HepG2 (cell line): ENCODE data around the gene CACNA1G. TPM values are rescaled to one million over a fixed set of nuclear protein-coding genes. Genes with fewer than 3 reads are reported as not detected.

Source experiments
- CBX1 ChIP-seq: IDR thresholded peaks from one replicate; pipeline ENCODE4 v1.6.1; 2016; ENCODE audit warnings: antibody characterized with exemption, low read depth
- DNMT3B ChIP-seq: conservative IDR thresholded peaks from 2 replicates; pipeline ENCODE4 v1.6.1; 2016; ENCODE audit warnings: missing biosample characterization, control low read depth
- FOXA1 ChIP-seq, 2 experiments: fragments of 450-650 bp in 1 of 2; sonication (generic) in 1 of 2; formaldehyde crosslinking in 1 of 2; IDR thresholded peaks; 2 replicates each; pipeline versions ENCODE4 v1.4.0 to v1.6.1; 2016 to 2020; ENCODE audit warnings: missing genetic modification reagents in 1 of 2
- GLI4 ChIP-seq: sonication (generic); formaldehyde crosslinking; IDR thresholded peaks from 2 replicates; pipeline ENCODE4 v1.5.1; 2020; ENCODE audit warnings: missing genetic modification reagents, mild to moderate bottlenecking, moderate library complexity, borderline replicate concordance
- NFYB ChIP-seq: sonication (generic); formaldehyde crosslinking; IDR thresholded peaks from 2 replicates; pipeline ENCODE4 v1.4.0; 2020; ENCODE audit warnings: missing genetic modification reagents
- NRL ChIP-seq: sonication (generic); formaldehyde crosslinking; IDR thresholded peaks from 2 replicates; pipeline ENCODE4 v1.5.0; 2020; ENCODE audit warnings: missing genetic modification reagents, mild to moderate bottlenecking, moderate library complexity, borderline replicate concordance
- PCBP1 ChIP-seq: fragments of 200-400 bp; formaldehyde crosslinking; IDR thresholded peaks from 2 replicates; pipeline ENCODE4 v1.6.1; 2017; ENCODE audit warnings: mild to moderate bottlenecking, low read depth, low read length, borderline replicate concordance
- REL ChIP-seq: sonication (generic); formaldehyde crosslinking; conservative IDR thresholded peaks from 2 replicates; pipeline ENCODE4 v1.8.0; 2022; ENCODE audit warnings: mild to moderate bottlenecking, missing genetic modification reagents, moderate library complexity
- RFX5 ChIP-seq: IDR thresholded peaks from 2 replicates; pipeline ENCODE4 v1.6.1; 2011; ENCODE audit warnings: low read depth, low read length, improper control_type of control experiment
- SIN3B ChIP-seq: fragments of 150-350 bp; IDR thresholded peaks from 2 replicates; pipeline ENCODE4 v1.6.1; 2014; ENCODE audit warnings: low read length
- SKI ChIP-seq: fragments of 450-650 bp; IDR thresholded peaks from one replicate; pipeline ENCODE4 v1.6.1; 2018; ENCODE audit warnings: mild to moderate bottlenecking; ENCODE audit not compliant: partially characterized antibody
- ZBTB26 ChIP-seq: IDR thresholded peaks from 2 replicates; pipeline ENCODE4 v1.6.1; 2016; ENCODE audit warnings: missing compliant biosample characterization, missing genetic modification reagents, borderline replicate concordance
- ZBTB3 ChIP-seq: sonication (generic); formaldehyde crosslinking; IDR thresholded peaks from 2 replicates; pipeline ENCODE4 v1.4.0; 2020; ENCODE audit warnings: low read depth, mild to moderate bottlenecking, moderate library complexity, missing genetic modification reagents, borderline replicate concordance
- ZKSCAN5 ChIP-seq: sonication (generic); formaldehyde crosslinking; IDR thresholded peaks from 2 replicates; pipeline ENCODE4 v1.5.1; 2020; ENCODE audit warnings: mild to moderate bottlenecking, missing genetic modification reagents
- ZMAT3 ChIP-seq: sonication (generic); formaldehyde crosslinking; conservative IDR thresholded peaks from 2 replicates; pipeline ENCODE4 v1.7.0; 2021; ENCODE audit warnings: missing genetic modification reagents
- ZNF260 ChIP-seq: sonication (generic); formaldehyde crosslinking; IDR thresholded peaks from 2 replicates; pipeline ENCODE4 v1.4.0; 2020; ENCODE audit warnings: missing genetic modification reagents, low read depth, mild to moderate bottlenecking, borderline replicate concordance
- ZNF33A ChIP-seq: sonication (generic); formaldehyde crosslinking; IDR thresholded peaks from 2 replicates; pipeline ENCODE4 v1.5.1; 2020; ENCODE audit warnings: missing genetic modification reagents, mild to moderate bottlenecking, moderate library complexity, borderline replicate concordance
- ZNF740 ChIP-seq: sonication (generic); formaldehyde crosslinking; IDR thresholded peaks from 2 replicates; pipeline ENCODE4 v1.4.0; 2020; ENCODE audit warnings: missing genetic modification reagents
- ZSCAN30 ChIP-seq: sonication (generic); formaldehyde crosslinking; IDR thresholded peaks from 2 replicates; pipeline ENCODE4 v1.5.0; 2020; ENCODE audit warnings: mild to moderate bottlenecking, missing genetic modification reagents
- polyA plus RNA-seq, 8 experiments: library from polyadenylated mRNA; depleted of rRNA in 3 of 8; stranded (reverse) in 7 of 8; unstranded in 1 of 8; fragments of >200 nt; fragmentation: Illumina TruSeq in 4 of 8; extraction: Trizol in 4 of 8; gene quantifications; 2 replicates each; pipeline versions ENCODE4 v1.2.1 to v1.2.3, GENCODE V29; 2011 to 2016; ENCODE audit warnings: low read depth in 4 of 8, missing spikeins in 1 of 8, mixed read lengths in 1 of 8; ENCODE audit not compliant: insufficient read depth in 1 of 8
- total RNA-seq, 5 experiments: library from RNA; depleted of rRNA; stranded (reverse); fragments of >200 nt; fragmentation: Illumina TruSeq; extraction: Trizol; gene quantifications; 2 replicates each; pipeline ENCODE4 v1.2.3, GENCODE V29; 2016; ENCODE audit warnings: low read depth in 1 of 5
- TF ChIP-seq, protein P1 (sequence below): sonication (generic); formaldehyde crosslinking; IDR thresholded peaks from 2 replicates; pipeline ENCODE4 v1.4.0; 2020; ENCODE audit warnings: mild to moderate bottlenecking, missing genetic modification reagents
- TF ChIP-seq, protein P2 (sequence below): sonication (generic); formaldehyde crosslinking; IDR thresholded peaks from 2 replicates; pipeline ENCODE4 v1.5.1; 2020; ENCODE audit warnings: missing genetic modification reagents, mild to moderate bottlenecking, borderline replicate concordance
- TF ChIP-seq, protein P3 (sequence below): sonication (generic); formaldehyde crosslinking; IDR thresholded peaks from 2 replicates; pipeline ENCODE4 v1.4.0; 2020; ENCODE audit warnings: mild to moderate bottlenecking, missing genetic modification reagents

Gene CACNA1G
- total and polyA plus RNA-seq, 2 of the 13 experiments (the other 11 are each of a cell fraction or from before 2014, with no cell fraction given) = 0.02 TPM; not detected in 1

- TF ChIP-seq, protein P1, sequence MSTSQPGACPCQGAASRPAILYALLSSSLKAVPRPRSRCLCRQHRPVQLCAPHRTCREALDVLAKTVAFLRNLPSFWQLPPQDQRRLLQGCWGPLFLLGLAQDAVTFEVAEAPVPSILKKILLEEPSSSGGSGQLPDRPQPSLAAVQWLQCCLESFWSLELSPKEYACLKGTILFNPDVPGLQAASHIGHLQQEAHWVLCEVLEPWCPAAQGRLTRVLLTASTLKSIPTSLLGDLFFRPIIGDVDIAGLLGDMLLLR (CRISPR knock-in tag) = 0 out of 2 replicates have a peak, but pooled peaks have one; percentile 54
- no peak for TF ChIP-seq CBX1
- TF ChIP-seq ZKSCAN5 (CRISPR knock-in tag) = no peak
- TF ChIP-seq NFYB = peak; percentile 88
- no peak for TF ChIP-seq DNMT3B (CRISPR knock-in tag)
- TF ChIP-seq, protein P2, sequence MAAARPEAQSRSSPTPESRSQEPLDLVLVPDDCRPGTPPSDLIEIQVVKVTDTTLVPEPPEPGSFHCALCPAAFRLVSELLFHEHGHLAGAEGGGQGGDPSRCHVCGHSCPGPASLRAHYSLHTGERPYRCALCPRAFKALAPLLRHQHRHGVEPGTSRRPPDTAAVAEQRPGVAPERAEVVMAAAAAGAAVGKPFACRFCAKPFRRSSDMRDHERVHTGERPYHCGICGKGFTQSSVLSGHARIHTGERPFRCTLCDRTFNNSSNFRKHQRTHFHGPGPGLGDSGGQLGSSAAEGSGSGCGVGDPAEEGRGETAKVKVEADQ (CRISPR knock-in tag) = no peak
- no peak for TF ChIP-seq SIN3B
- no peak for TF ChIP-seq SKI
- no peak for TF ChIP-seq GLI4 (CRISPR knock-in tag)
- no peak for TF ChIP-seq FOXA1 (IDR thresholded peaks at IDR 0.05)
- TF ChIP-seq FOXA1 (CRISPR knock-in tag; IDR thresholded peaks at IDR 0.05) = no peak
- no peak for TF ChIP-seq ZBTB3 (CRISPR knock-in tag)
- TF ChIP-seq, protein P3, sequence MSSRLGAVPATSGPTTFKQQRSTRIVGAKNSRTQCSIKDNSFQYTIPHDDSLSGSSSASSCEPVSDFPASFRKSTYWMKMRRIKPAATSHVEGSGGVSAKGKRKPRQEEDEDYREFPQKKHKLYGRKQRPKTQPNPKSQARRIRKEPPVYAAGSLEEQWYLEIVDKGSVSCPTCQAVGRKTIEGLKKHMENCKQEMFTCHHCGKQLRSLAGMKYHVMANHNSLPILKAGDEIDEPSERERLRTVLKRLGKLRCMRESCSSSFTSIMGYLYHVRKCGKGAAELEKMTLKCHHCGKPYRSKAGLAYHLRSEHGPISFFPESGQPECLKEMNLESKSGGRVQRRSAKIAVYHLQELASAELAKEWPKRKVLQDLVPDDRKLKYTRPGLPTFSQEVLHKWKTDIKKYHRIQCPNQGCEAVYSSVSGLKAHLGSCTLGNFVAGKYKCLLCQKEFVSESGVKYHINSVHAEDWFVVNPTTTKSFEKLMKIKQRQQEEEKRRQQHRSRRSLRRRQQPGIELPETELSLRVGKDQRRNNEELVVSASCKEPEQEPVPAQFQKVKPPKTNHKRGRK (CRISPR knock-in tag) = no peak
- TF ChIP-seq ZMAT3 = 0 out of 2 replicates have a peak, but pooled peaks have one; percentile 35
- no peak for TF ChIP-seq NRL
- TF ChIP-seq ZNF740 = no peak
- TF ChIP-seq ZBTB26 = no peak
- no peak for TF ChIP-seq RFX5
- TF ChIP-seq REL = no peak
- TF ChIP-seq ZNF260 (CRISPR knock-in tag) = no peak
- TF ChIP-seq ZSCAN30 = no peak
- TF ChIP-seq PCBP1 = no peak
- TF ChIP-seq ZNF33A (CRISPR knock-in tag) = no peak
These were observed at the start of gene CACNA1G (continued) for GRCh38 chr17:50560185-50560824.
